NCI-H460 (cell line): ENCODE data around the gene FBXL19. TPM values are rescaled to one million over a fixed set of nuclear protein-coding genes. Genes with fewer than 3 reads are reported as not detected.
A peak's percentile ranks its signal among the peaks of the same experiment; 100 is the strongest.
"Not testable (repeated sequence)": the region's sequence is repeated elsewhere in the genome, so short reads cannot be mapped to it uniquely, and the experiment has no call there.

Source experiments
- DNase-seq: peaks from one replicate; pipeline ENCODE4 v3.0.0-alpha.2; 2016; ENCODE audit warnings: low read depth; ENCODE audit errors: extremely low read depth
- polyA plus RNA-seq: library from polyadenylated mRNA; depleted of rRNA; stranded (reverse); fragments of >200 nt; gene quantifications from 2 replicates; pipeline ENCODE4 v1.2.3, GENCODE V29; 2014; cell fraction: nucleus; rRNA removed
- total RNA-seq: library from RNA; depleted of rRNA; stranded (reverse); fragments of >200 nt; shearing (Covaris generic); gene quantifications from 2 replicates; pipeline ENCODE4 v1.2.3, GENCODE V29; 2014; rRNA removed

Gene FBXL19
- 12.3 and 14.2 TPM in 2 replicates for total RNA-seq
- 16.4 and 19.5 TPM in 2 replicates for polyA plus RNA-seq

- DNase-seq, result no peak
Observed at GRCh38 chr16:30923554-30924075, at the start of gene FBXL19. TSS of gene FBXL19 (plus strand) at chr16:30923572. CDS start at chr16:30925755, 2,183 bp downstream.

GRCh38 chr16:30874244-30874820, 49.0 kb upstream of the FBXL19 start:
- DNase-seq, result no peak

- DNase-seq, result peak; percentile 85
Observed at GRCh38 chr16:30874821-30875717, 48.3 kb upstream of the FBXL19 start.

- no peak for DNase-seq
Observed at GRCh38 chr16:30875871-30876801, 47.2 kb upstream of the FBXL19 start.

- DNase-seq, result no peak
Observed at GRCh38 chr16:30876867-30877266, 46.5 kb upstream of the FBXL19 start.

- DNase-seq, result no peak
Observed at GRCh38 chr16:30882429-30883310, 40.7 kb upstream of the FBXL19 start.

- no peak for DNase-seq
Observed at GRCh38 chr16:30884760-30885159, 38.6 kb upstream of the FBXL19 start.

- no peak for DNase-seq
Observed at GRCh38 chr16:30885196-30885595, 38.2 kb upstream of the FBXL19 start.

- DNase-seq, result no peak
Observed at GRCh38 chr16:30886145-30886544, 37.2 kb upstream of the FBXL19 start.

GRCh38 chr16:30887927-30888326, 35.4 kb upstream of the FBXL19 start:
- DNase-seq, result no peak

GRCh38 chr16:30888856-30889499, 34.4 kb upstream of the FBXL19 start:
- no peak for DNase-seq

GRCh38 chr16:30889721-30890120, 33.7 kb upstream of the FBXL19 start:
- no peak for DNase-seq

- not testable (repeated sequence) for DNase-seq
Observed at GRCh38 chr16:30891043-30891823, 32.1 kb upstream of the FBXL19 start.

GRCh38 chr16:30892670-30893416, 30.5 kb upstream of the FBXL19 start:
- DNase-seq, result no peak

- DNase-seq, result no peak
Observed at GRCh38 chr16:30893417-30893743, 30.0 kb upstream of the FBXL19 start.

- peak; percentile 91 for DNase-seq
Observed at GRCh38 chr16:30893744-30894539, 29.4 kb upstream of the FBXL19 start, which contains the start of gene BCL7C. TSS of gene BCL7C (minus strand) at chr16:30894077. CDS start at chr16:30893944, 133 bp downstream.
